Neural crest cell (in vitro differentiated cells): Measurements from ENCODE around the gene TEKT2. TPM values are rescaled to one million over a fixed set of nuclear protein-coding genes. Genes with fewer than 3 reads are reported as not detected.

Experiments
- DNase-seq: peaks from one replicate; pipeline ENCODE4 v3.0.0; 2021; ENCODE audit warnings: low read depth, mixed read lengths, low spot score
- H3K27ac Mint-ChIP-seq: one replicate; pipeline ENCODE4 v1.8.0; 2021; ENCODE audit warnings: mild to moderate bottlenecking, mixed read lengths; ENCODE audit not compliant: unreplicated experiment
- H3K27me3 Mint-ChIP-seq: 2 replicates; pipeline ENCODE4 v1.8.0; 2021; ENCODE audit warnings: low read depth, mild to moderate bottlenecking, mixed read lengths
- H3K36me3 Mint-ChIP-seq: 2 replicates; pipeline ENCODE4 v1.8.0; 2021; ENCODE audit warnings: low read depth, mild to moderate bottlenecking, mixed read lengths
- H3K4me1 Mint-ChIP-seq: 2 replicates; pipeline ENCODE4 v1.8.0; 2021; ENCODE audit warnings: mixed read lengths
- H3K4me3 Mint-ChIP-seq: one replicate; pipeline ENCODE4 v1.8.0; 2021; ENCODE audit warnings: mild to moderate bottlenecking, mixed read lengths
- H3K9me3 Mint-ChIP-seq: 2 replicates; pipeline ENCODE4 v1.8.0; 2021; ENCODE audit warnings: mixed read lengths
- CTCF ChIP-seq: fragments of 200-600 bp; sonication (generic); conservative IDR thresholded peaks from 2 replicates; pipeline ENCODE4 v1.5.0; 2021; ENCODE audit warnings: antibody characterized with exemption, mild to moderate bottlenecking
- total RNA-seq: library from RNA; stranded (reverse); gene quantifications from 2 replicates; pipeline ENCODE4 v1.2.1, GENCODE V29; 2021

Gene TEKT2
- total RNA-seq, 1 donor from 2014 or later = 8.4 TPM

- H3K9me3 Mint-ChIP-seq = no peaks in the 10 kb centered on the region
- H3K4me1 Mint-ChIP-seq = peaks cover 4% of the 10 kb centered on the region
- TF ChIP-seq CTCF = no peak
- no peak for DNase-seq
- H3K36me3 Mint-ChIP-seq = no peaks in the 10 kb centered on the region
- no peak overlapping the region for H3K4me3 Mint-ChIP-seq
- H3K27me3 Mint-ChIP-seq = peaks cover 4% of the 10 kb centered on the region
- H3K27ac Mint-ChIP-seq = no peak overlapping the region
Observed at GRCh38 chr1:36115200-36115669, 31.3 kb downstream of the TEKT2 start.

GRCh38 chr1:36115931-36116330 lies 32.0 kb downstream of the TEKT2 start:
- no peak overlapping the region for H3K27ac Mint-ChIP-seq
- peaks cover 4% of the 10 kb centered on the region for H3K4me1 Mint-ChIP-seq
- no peak for TF ChIP-seq CTCF
- no peaks in the 10 kb centered on the region for H3K36me3 Mint-ChIP-seq
- DNase-seq = no peak
- peaks cover 4% of the 10 kb centered on the region for H3K27me3 Mint-ChIP-seq
- H3K9me3 Mint-ChIP-seq = no peaks in the 10 kb centered on the region
- no peak overlapping the region for H3K4me3 Mint-ChIP-seq

- Mint-ChIP-seq H3K4me3 (no peak overlapping the region), H3K9me3 (no peaks in the 10 kb centered on the region), H3K27me3 (peaks cover 10% of the 10 kb centered on the region), H3K27ac (no peak overlapping the region), H3K36me3 (no peaks in the 10 kb centered on the region), H3K4me1 (peaks cover 4% of the 10 kb centered on the region)
- no peak for TF ChIP-seq CTCF
- DNase-seq = no peak
Observed at GRCh38 chr1:36116901-36117300, 33.0 kb downstream of the TEKT2 start.

- Mint-ChIP-seq H3K4me3 (no peak overlapping the region), H3K27ac (no peak overlapping the region), H3K4me1 (peaks cover 4% of the 10 kb centered on the region), H3K36me3 (no peaks in the 10 kb centered on the region), H3K9me3 (no peaks in the 10 kb centered on the region), H3K27me3 (peaks cover 27% of the 10 kb centered on the region)
- TF ChIP-seq CTCF = no peak
- no peak for DNase-seq
Observed at GRCh38 chr1:36118447-36119204, 34.7 kb downstream of the TEKT2 start.

GRCh38 chr1:36119456-36119855 lies 35.6 kb downstream of the TEKT2 start:
- TF ChIP-seq CTCF = no peak
- Mint-ChIP-seq H3K27me3 (peaks cover 35% of the 10 kb centered on the region), H3K4me1 (peaks cover 4% of the 10 kb centered on the region), H3K9me3 (no peaks in the 10 kb centered on the region), H3K4me3 (no peak overlapping the region), H3K27ac (peak overlapping the region; percentile 43), H3K36me3 (no peaks in the 10 kb centered on the region)
- DNase-seq = no peak
